Ecto neural progenitor cell (in vitro differentiated cells): ENCODE results near the gene MTG1.
"Not testable (repeated sequence)": the region's sequence is repeated elsewhere in the genome, so short reads cannot be mapped to it uniquely, and the experiment has no call there.

Experiments
- DNase-seq: peaks from one replicate; pipeline ENCODE4 v3.0.0-alpha.2; 2018; ENCODE audit warnings: low spot score

The MTG1 gene

DNA sequence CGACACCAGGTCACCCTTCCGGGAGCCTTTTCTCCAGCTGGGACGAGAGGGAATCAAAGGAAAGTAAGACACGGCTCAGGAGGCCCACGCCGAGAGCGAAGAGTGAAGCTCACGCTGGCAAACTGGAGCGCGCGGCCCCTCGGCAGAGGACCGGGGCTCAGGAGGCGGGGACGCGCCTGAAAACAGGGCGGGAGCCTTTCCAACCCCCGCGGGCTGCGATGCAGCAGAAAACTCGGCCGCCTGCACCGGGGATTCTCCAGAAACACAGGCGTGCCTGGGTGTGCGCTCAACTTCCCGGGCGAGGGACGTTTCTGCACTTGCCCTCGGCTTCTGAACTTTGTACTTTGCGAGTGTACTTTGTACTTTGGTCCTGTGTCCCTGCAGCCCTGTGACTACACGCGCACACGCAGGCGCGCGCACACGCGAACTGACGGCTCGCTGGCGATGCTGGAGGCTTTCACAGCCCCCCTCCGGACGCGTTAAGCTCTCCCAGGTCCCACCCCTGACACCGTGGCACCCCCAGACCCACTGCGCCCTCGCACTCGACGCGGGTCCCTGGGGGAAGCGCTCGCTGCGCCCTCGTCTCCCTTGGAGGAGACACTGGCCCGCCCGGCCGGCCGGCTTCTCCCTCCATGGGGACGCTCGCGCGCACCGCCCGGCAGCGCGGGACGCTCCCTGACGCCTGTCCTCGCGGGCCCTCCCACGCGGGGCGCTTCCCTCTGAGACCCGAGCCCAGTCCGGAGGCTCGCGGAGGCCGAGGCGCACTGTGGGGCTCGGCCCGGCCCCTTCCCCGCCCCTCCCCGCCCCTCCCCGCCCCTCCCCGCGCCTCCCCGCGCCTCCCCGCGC, 15.5 kb upstream of the MTG1 start:
- peak; percentile 81 for DNase-seq

DNA sequence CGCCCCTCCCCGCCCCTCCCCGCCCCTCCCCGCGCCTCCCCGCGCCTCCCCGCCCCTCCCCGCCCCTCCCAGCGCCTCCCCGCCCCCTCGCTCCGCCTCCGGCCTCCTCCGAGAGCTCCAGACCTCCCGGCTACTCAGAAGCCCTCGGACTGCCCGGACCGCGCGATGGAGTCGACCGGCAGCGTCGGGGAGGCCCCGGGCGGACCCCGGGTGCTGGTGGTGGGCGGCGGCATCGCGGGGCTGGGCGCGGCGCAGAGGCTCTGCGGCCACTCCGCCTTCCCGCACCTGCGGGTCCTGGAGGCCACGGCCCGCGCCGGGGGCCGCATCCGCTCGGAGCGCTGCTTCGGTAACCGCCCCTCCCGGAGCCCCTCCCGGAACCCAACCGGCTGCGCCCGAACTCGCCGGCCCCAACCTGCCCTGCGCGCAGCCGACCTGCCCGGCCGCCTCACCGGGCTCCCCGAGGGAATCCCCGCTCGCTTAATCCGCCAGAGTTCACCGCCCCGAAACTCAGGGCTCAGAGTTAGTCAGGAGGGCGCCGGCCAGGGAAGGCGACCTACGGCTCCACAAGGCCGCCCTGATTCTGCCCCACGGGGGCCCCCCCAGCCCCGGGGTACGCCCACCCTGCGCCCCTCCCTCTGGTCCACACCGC, 14.7 kb upstream of the MTG1 start, which contains the start of gene PAOX:
Gene PAOX (plus strand): TSS at position 111 of the 649 bp plus-strand sequence. CDS start 55 bp downstream, at position 166.
- DNase-seq: peak; percentile 81

GRCh38 chr10:133379801-133380666, 13.9 kb upstream of the MTG1 start:
- no peak for DNase-seq

- no peak for DNase-seq
These were observed 12.9 kb upstream of the MTG1 start for GRCh38 chr10:133381036-133381435.

DNA sequence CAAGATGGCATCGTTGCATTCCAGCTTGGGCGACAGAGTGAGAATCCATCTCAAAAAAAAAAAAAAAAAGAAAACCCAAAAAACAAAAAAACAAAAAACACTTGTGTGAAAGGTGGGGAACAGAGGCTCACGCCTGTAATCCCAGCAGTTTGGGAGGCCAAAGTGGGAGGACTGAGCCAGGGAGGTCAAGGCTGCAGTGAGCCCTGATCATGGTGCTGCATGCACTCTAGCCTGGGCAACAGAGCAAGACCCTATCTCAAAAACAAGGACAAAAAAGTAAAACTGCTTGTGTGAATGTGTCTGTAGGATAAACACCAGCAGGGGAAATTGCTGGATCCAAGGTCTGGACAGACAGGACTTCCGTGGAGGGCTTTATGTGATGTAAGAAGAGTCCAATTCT, 10.4 kb upstream of the MTG1 start:
- DNase-seq: no peak

DNA sequence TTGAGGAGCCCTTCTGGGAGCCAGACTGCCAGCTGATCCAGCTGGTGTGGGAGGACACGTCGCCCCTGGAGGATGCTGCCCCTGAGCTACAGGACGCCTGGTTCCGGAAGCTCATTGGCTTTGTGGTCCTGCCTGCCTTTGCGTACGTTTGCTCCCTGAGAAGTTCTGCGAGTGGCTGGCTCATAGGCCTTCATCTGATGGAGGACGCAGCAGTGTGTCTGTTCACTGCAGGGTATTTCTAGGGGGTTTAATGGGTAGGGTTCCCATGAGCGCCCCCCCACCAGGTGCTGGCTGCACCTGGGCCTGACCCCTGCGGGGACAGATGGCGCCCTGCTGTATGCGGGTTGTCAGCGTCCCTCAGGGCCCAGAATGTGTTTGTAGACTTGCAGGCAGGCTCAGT, 9.9 kb upstream of the MTG1 start:
- DNase-seq: no peak

GRCh38 chr10:133385214-133385613, 8.7 kb upstream of the MTG1 start:
- no peak for DNase-seq

- not testable (repeated sequence) for DNase-seq
These were observed 7.0 kb upstream of the MTG1 start for GRCh38 chr10:133386951-133387350.

GRCh38 chr10:133388236-133388972, 5.6 kb upstream of the MTG1 start:
- no peak for DNase-seq

GRCh38 chr10:133388973-133389818, 4.8 kb upstream of the MTG1 start:
- DNase-seq: no peak

- no peak for DNase-seq
These were observed 3.2 kb upstream of the MTG1 start for GRCh38 chr10:133390597-133391248.

DNA sequence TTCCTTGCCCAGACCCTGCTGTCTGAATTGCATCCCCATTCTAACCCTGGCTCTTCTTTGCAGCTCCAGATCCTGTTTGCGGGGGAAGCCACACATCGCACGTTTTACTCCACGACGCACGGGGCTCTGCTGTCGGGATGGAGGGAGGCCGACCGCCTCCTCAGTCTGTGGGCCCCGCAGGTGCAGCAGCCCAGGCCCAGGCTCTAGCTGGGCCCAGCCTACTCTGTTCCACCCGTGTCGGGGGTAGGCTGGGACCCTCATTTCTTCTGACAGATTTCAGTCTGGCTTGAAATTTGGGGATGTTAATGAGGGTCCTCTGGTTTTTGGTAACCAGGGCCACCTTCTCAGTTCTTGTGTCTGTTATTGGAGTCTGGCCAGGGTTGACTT, 2.7 kb upstream of the MTG1 start:
- no peak for DNase-seq

DNA sequence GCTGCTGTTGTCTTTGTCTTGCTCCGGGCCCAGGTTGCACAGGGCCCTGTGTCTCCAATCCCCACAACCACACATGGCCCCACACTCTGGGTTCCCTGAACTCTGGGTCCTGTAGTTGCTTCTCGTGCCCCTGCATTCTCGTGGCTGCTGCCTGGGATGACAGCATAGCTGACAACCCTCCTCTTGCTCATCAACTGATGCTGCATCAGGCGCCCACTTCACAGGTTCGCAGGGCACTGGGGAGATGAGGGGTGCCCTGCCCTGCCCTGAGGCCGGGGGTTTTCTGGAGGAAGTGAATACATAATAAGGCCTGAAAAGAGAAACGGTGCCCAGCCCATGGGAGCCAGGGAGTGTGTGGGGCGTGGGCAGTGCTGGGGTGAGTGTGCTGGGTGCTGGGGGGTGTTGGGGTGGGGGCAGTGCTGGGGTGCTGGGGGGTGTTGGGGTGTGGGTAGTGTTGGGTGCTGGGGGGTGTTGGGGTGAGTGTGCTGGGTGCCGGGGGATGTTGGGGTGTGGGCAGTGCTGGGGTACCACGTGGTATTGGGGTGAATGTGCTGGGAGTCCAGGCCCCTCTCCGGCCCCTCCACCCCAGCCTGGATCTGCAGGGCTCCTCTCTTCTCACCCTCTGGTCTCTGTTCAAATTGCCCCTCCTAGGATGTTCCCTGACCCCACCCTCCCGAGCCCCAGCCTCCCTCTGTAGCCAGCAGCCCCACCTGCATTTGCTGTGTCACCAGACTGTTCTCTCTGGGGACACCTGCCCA, 2.0 kb upstream of the MTG1 start:
- no peak for DNase-seq

GRCh38 chr10:133393401-133394063, 425 bp upstream of the MTG1 start:
- no peak for DNase-seq

GRCh38 chr10:133394801-133395221, 854 bp downstream of the MTG1 start:
- DNase-seq: no peak

DNA sequence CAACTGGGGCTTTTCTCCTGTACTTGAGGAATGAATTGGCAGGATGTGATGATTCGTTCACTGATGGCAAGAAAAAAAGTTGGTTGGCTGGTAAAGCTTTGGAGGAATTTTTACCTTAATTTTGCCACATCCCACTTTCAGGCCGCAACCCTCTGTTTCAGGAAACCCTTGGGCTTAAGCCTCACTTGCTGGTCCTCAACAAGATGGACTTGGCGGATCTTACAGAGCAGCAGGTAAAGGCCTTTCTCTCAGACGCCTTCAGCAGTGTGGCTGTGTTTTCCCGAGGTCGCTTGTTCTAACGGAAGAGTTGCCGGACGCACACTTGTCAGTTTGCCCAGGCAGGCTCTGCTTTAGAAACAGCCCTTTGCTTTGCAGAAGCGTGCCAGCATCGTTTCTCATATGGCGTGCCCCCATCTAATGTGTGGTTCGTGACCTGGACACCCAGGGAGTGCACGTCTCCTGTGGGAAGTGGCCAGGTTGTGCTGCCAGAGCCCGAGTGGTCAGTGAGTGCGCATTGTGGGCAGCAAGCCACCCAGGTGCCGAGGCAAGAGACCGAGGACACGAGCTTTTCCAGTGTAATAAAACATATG, 2.2 kb downstream of the MTG1 start:
- no peak for DNase-seq

- DNase-seq: no peak
These were observed 4.0 kb downstream of the MTG1 start for GRCh38 chr10:133397938-133398337.

GRCh38 chr10:133399123-133399601, 5.2 kb downstream of the MTG1 start:
- no peak for DNase-seq
